Activated CD4-positive, alpha-beta T cell treated with anti-CD3 and anti-CD28 coated beads, Interleukin-2, amount 50 U/mL, for 16 hours (primary cell): Measurements from ENCODE around the gene MAP2K1.
"Not testable (repeated sequence)": the region's sequence is repeated elsewhere in the genome, so short reads cannot be mapped to it uniquely, and the experiment has no call there.

Experiments used
- DNase-seq: peaks from one replicate; pipeline ENCODE4 v3.0.0-alpha.2; 2020

The MAP2K1 gene

GRCh38 chr15:66481107-66481856, 94.6 kb downstream of the MAP2K1 start:
- no peak for DNase-seq

- DNase-seq = no peak
Measured at GRCh38 chr15:66482539-66482938, 95.8 kb downstream of the MAP2K1 start.

- no peak for DNase-seq
Measured at GRCh38 chr15:66483131-66483566, 96.4 kb downstream of the MAP2K1 start.

- no peak for DNase-seq
Measured at GRCh38 chr15:66484539-66485112, 97.9 kb downstream of the MAP2K1 start.

- DNase-seq = no peak
Measured at GRCh38 chr15:66486887-66487286, 100.2 kb downstream of the MAP2K1 start.

GRCh38 chr15:66488525-66488924, 101.8 kb downstream of the MAP2K1 start:
- no peak for DNase-seq

GRCh38 chr15:66489179-66489791, 102.6 kb downstream of the MAP2K1 start:
- no peak for DNase-seq

- DNase-seq = no peak
Measured at GRCh38 chr15:66491846-66492245, 105.1 kb downstream of the MAP2K1 start.

GRCh38 chr15:66494262-66494661, 107.5 kb downstream of the MAP2K1 start:
- DNase-seq = no peak

GRCh38 chr15:66496951-66497501, 110.3 kb downstream of the MAP2K1 start:
- DNase-seq = no peak

- DNase-seq = peak; percentile 98
Measured at GRCh38 chr15:66497502-66498455, 111.1 kb downstream of the MAP2K1 start, which contains the start of gene SNAPC5. Gene SNAPC5, minus strand, starts transcription at chr15:66497762. Its CDS starts 31 bp downstream, at chr15:66497731.

- DNase-seq = peak; percentile 46
Measured at GRCh38 chr15:66498501-66499386, 112.0 kb downstream of the MAP2K1 start.

GRCh38 chr15:66500346-66500745, 113.6 kb downstream of the MAP2K1 start:
- DNase-seq = not testable (repeated sequence)

- DNase-seq = no peak
Measured at GRCh38 chr15:66502491-66502890, 115.8 kb downstream of the MAP2K1 start.

- DNase-seq = not testable (repeated sequence)
Measured at GRCh38 chr15:66503041-66503648, 116.4 kb downstream of the MAP2K1 start.

GRCh38 chr15:66503780-66504562, 117.3 kb downstream of the MAP2K1 start:
- DNase-seq = no peak

- peak; percentile 89 for DNase-seq
Measured at GRCh38 chr15:66504563-66505429, 118.1 kb downstream of the MAP2K1 start, which contains the start of the genes RPL4 and ZWILCH. Gene RPL4, minus strand, starts transcription at chr15:66504855. Its CDS starts 65 bp downstream, at chr15:66504790. Gene ZWILCH, plus strand, starts transcription at chr15:66505326. Its CDS starts 13 bp downstream, at chr15:66505339.

GRCh38 chr15:66505430-66505811, 118.7 kb downstream of the MAP2K1 start:
- no peak for DNase-seq

GRCh38 chr15:66505818-66506217, 119.1 kb downstream of the MAP2K1 start:
- DNase-seq = no peak
